Common myeloid progenitor, CD34-positive (primary cell): ENCODE data around the gene MLST8.
A peak's percentile ranks its signal among the peaks of the same experiment; 100 is the strongest.

ENCODE experiments used
- CTCF ChIA-PET: fragments of 350-600 bp; sonication (Branson Sonifier 250); formaldehyde crosslinking; loops from one replicate; lab custom pipeline; 2021; ENCODE audit warnings: antibody characterized with exemption; lab: Charles Lee
- POLR2A ChIA-PET: fragments of 350-600 bp; sonication (Branson Sonifier 250); formaldehyde crosslinking; loops from one replicate; lab custom pipeline; 2021; ENCODE audit warnings: antibody characterized with exemption; lab: Charles Lee
- DNase-seq, 3 donors: peaks; one replicate each; pipeline versions ENCODE4 v3.0.0 to v3.0.0-alpha.2; 2013
- H3K27ac ChIP-seq, 2 experiments: 1 replicate in 1 of 2; 2 replicates in 1 of 2; pipeline ENCODE4 v1.7.0; 2013; ENCODE audit warnings: inconsistent platforms in 2 of 2, low read length in 2 of 2, mild to moderate bottlenecking in 2 of 2, low read depth in 1 of 2, moderate library complexity in 1 of 2; ENCODE audit not compliant: severe bottlenecking in 2 of 2, insufficient read depth in 1 of 2, poor library complexity in 1 of 2
- H3K27me3 ChIP-seq, 5 experiments: replicated peaks in 2 of 5; 1 replicate in 3 of 5; 2 replicates in 2 of 5; pipeline versions ENCODE4 v1.6.1 to v1.7.0; 2013; ENCODE audit warnings: low read length in 4 of 5, mild to moderate bottlenecking in 2 of 5, moderate library complexity in 2 of 5, inconsistent platforms in 1 of 5; ENCODE audit not compliant: insufficient read depth in 5 of 5, control insufficient read depth in 4 of 5
- H3K36me3 ChIP-seq, 4 experiments: 1 replicate in 2 of 4; 2 replicates in 2 of 4; pipeline versions ENCODE4 v1.6.1 to v1.7.0; 2013; ENCODE audit warnings: low read length in 3 of 4, control low read depth in 1 of 4, mild to moderate bottlenecking in 1 of 4; ENCODE audit not compliant: control insufficient read depth in 4 of 4, insufficient read depth in 4 of 4
- H3K4me1 ChIP-seq, 4 experiments: 1 replicate in 3 of 4; 2 replicates in 1 of 4; pipeline versions ENCODE4 v1.6.1 to v1.7.1; 2013; ENCODE audit warnings: low read length in 3 of 4, mild to moderate bottlenecking in 3 of 4, control low read depth in 1 of 4, inconsistent platforms in 1 of 4, moderate library complexity in 1 of 4; ENCODE audit not compliant: control insufficient read depth in 4 of 4, insufficient read depth in 4 of 4; ENCODE audit errors: control extremely low read depth in 1 of 4
- H3K4me3 ChIP-seq, 7 experiments: 1 replicate in 4 of 7; 2 replicates in 3 of 7; pipeline versions ENCODE4 v1.5.1 to v1.7.0; 2013; ENCODE audit warnings: mild to moderate bottlenecking in 7 of 7, low read length in 6 of 7, moderate library complexity in 6 of 7, inconsistent platforms in 2 of 7, low read depth in 2 of 7, control low read depth in 1 of 7; ENCODE audit not compliant: insufficient read depth in 4 of 7, control insufficient read depth in 1 of 7; ENCODE audit errors: extremely low read depth in 1 of 7
- H3K9me3 ChIP-seq, 5 experiments: 1 replicate in 4 of 5; 2 replicates in 1 of 5; pipeline versions ENCODE4 v1.6.1 to v1.7.1; 2013; ENCODE audit warnings: low read length in 4 of 5, mild to moderate bottlenecking in 2 of 5, inconsistent platforms in 1 of 5, low read depth in 1 of 5, moderate library complexity in 1 of 5; ENCODE audit not compliant: control insufficient read depth in 4 of 5, insufficient read depth in 2 of 5; ENCODE audit errors: control extremely low read depth in 1 of 5
- WGBS: methylation state at CpG from one replicate; pipeline ENCODE4 v1.1.5; 2013; ENCODE audit not compliant: insufficient coverage; 5-methylcytosine and 5-hydroxymethylcytosine counted together

MLST8 gene

GRCh38 chr16:2195322-2196161 lies 9.7 kb upstream of the MLST8 start:
- Histone ChIP-seq H3K4me1 (peaks cover 0 to 16% (median 11%) of the 10 kb centered on the region in 4 experiments), H3K36me3 (no peaks in the 10 kb centered on the region), H3K4me3 (peak overlapping the region in 4 of 7 experiments; percentile 36 to 55 (median 46))

GRCh38 chr16:2196162-2196980 lies 8.9 kb upstream of the MLST8 start, which contains the start of gene CASKIN1:
CASKIN1 (minus strand) TSS chr16:2196605; CDS start chr16:2196432, 173 bp downstream.
- ChIA-PET POLR2A (interaction anchor here (1.0 kb wide), 1 partner anchor 54 kb away, joined by 3 read pairs; no protein-coding TSS in a partner anchor), CTCF (no interaction called here)
- Histone ChIP-seq H3K36me3 (no peaks in the 10 kb centered on the region), H3K4me3 (peak within 1 kb of the TSS in 5 of 7 experiments; percentile 19 to 55 (median 43)), H3K27me3 (peaks cover 8 to 61% (median 28%) of the 10 kb centered on the region in 5 experiments), H3K4me1 (peaks cover 0 to 16% (median 11%) of the 10 kb centered on the region in 4 experiments), H3K27ac (no peak within 1 kb of the TSS), H3K9me3 (no peaks in the 10 kb centered on the region)
- 0% methylated on average over 64 of the region's 129 CpGs for WGBS
- DNase-seq = peak in 2 of 3 donors; percentile 44 to 54

More at GRCh38 chr16:2195322-2196161, 9.7 kb upstream of the MLST8 start:
- peak in 1 of 3 donors; percentile 18 for DNase-seq
- CTCF ChIA-PET = interaction anchor here (1.4 to 2.6 kb wide), 4 partner anchors 8 to 234 kb away, joined by 3 to 8 read pairs (median 6); partner anchors contain the start of genes CCNF and ECI1
- Histone ChIP-seq H3K27ac (no peak overlapping the region), H3K9me3 (no peaks in the 10 kb centered on the region), H3K27me3 (peaks cover 8 to 61% (median 28%) of the 10 kb centered on the region in 5 experiments)
- 1% methylated on average over 32 of the region's 49 CpGs for WGBS
- POLR2A ChIA-PET = interaction anchor here (0.9 to 1.0 kb wide), 2 partner anchors 40 to 55 kb away, joined by 3 read pairs; partner anchors contain the start of gene TRAF7

- Histone ChIP-seq H3K4me1 (peaks cover 0 to 16% (median 11%) of the 10 kb centered on the region in 4 experiments), H3K9me3 (no peaks in the 10 kb centered on the region), H3K27ac (no peak overlapping the region)
Observed at GRCh38 chr16:2196981-2197511, 8.2 kb upstream of the MLST8 start.

GRCh38 chr16:2197765-2198164 lies 7.5 kb upstream of the MLST8 start:
- DNase-seq = no peak
- Histone ChIP-seq H3K36me3 (no peaks in the 10 kb centered on the region), H3K4me1 (peaks cover 0 to 16% (median 11%) of the 10 kb centered on the region in 4 experiments), H3K27me3 (peaks cover 8 to 61% (median 28%) of the 10 kb centered on the region in 5 experiments), H3K4me3 (no peak overlapping the region), H3K9me3 (no peaks in the 10 kb centered on the region), H3K27ac (no peak overlapping the region)
- ChIA-PET CTCF (no interaction called here), POLR2A (no interaction called here)
- 91% methylated on average over 3 of the region's 6 CpGs for WGBS

More at GRCh38 chr16:2196981-2197511, 8.2 kb upstream of the MLST8 start:
- peaks cover 8 to 61% (median 28%) of the 10 kb centered on the region in 5 experiments for H3K27me3 ChIP-seq
- POLR2A ChIA-PET = no interaction called here
- peak overlapping the region in 4 of 7 experiments; percentile 23 to 48 (median 36) for H3K4me3 ChIP-seq
- CTCF ChIA-PET = interaction anchor here (0.6 kb wide), 1 partner anchor 104 kb away, joined by 3 read pairs; no protein-coding TSS in a partner anchor
- 15% methylated on average over 26 of the region's 32 CpGs for WGBS
- no peak for DNase-seq
- no peaks in the 10 kb centered on the region for H3K36me3 ChIP-seq

GRCh38 chr16:2198283-2198682 lies 7.0 kb upstream of the MLST8 start:
- WGBS = 100% methylated on average over 2 of the region's 4 CpGs
- peaks cover 8 to 60% (median 28%) of the 10 kb centered on the region in 5 experiments for H3K27me3 ChIP-seq
- ChIA-PET CTCF (no interaction called here), POLR2A (no interaction called here)
- H3K4me3 ChIP-seq = no peak overlapping the region
- no peak for DNase-seq
- no peak overlapping the region for H3K27ac ChIP-seq
- H3K9me3 ChIP-seq = no peaks in the 10 kb centered on the region
- no peaks in the 10 kb centered on the region for H3K36me3 ChIP-seq
- H3K4me1 ChIP-seq = peaks cover 0 to 16% (median 11%) of the 10 kb centered on the region in 4 experiments

- H3K4me1 ChIP-seq = peaks cover 0 to 16% (median 11%) of the 10 kb centered on the region in 4 experiments
- 94% methylated on average over 4 of the region's 5 CpGs for WGBS
- H3K36me3 ChIP-seq = no peaks in the 10 kb centered on the region
- no peaks in the 10 kb centered on the region for H3K9me3 ChIP-seq
- ChIA-PET POLR2A (no interaction called here), CTCF (no interaction called here)
- peaks cover 8 to 52% (median 26%) of the 10 kb centered on the region in 5 experiments for H3K27me3 ChIP-seq
- H3K4me3 ChIP-seq = no peak overlapping the region
- H3K27ac ChIP-seq = no peak overlapping the region
- DNase-seq = no peak
Observed at GRCh38 chr16:2199095-2199494, 6.2 kb upstream of the MLST8 start.
